ENCODE data around the gene TRIM34.
"Not testable (repeated sequence)": the region's sequence is repeated elsewhere in the genome, so short reads cannot be mapped to it uniquely, and the experiment has no call there.

The TRIM34 gene

DNA sequence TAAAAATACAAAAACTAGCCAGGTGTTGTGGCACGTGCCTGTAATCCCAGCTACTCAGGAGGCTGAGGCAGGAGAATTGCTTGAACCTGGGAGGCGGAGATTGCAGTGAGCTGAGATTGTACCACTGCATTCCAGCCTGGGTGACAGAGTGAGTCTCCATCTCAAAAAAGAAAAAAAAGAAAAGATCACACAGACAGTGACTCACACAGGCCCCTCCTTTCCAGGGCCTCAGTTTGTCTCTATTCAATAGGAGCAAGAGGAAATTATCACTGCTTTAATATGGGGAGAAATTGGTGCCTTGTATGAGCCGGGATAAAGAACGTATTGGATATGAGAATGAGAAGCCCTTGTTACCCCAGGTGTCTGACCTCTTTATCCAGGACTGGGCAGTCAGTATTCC is 22.0 kb upstream of the TRIM34 start:
- H3K36me3 ChIP-seq (ENCODE audit: insufficient read depth, low read length); H3K9me3 ChIP-seq (ENCODE audit: low read length); H3K27me3 ChIP-seq (ENCODE audit: insufficient read depth, low read length); H2AFZ ChIP-seq (ENCODE audit: low read depth, low read length); H3K4me3 ChIP-seq (ENCODE audit: low read length); H3K4me1 ChIP-seq (ENCODE audit: insufficient read depth, low read length): not testable (repeated sequence)

DNA sequence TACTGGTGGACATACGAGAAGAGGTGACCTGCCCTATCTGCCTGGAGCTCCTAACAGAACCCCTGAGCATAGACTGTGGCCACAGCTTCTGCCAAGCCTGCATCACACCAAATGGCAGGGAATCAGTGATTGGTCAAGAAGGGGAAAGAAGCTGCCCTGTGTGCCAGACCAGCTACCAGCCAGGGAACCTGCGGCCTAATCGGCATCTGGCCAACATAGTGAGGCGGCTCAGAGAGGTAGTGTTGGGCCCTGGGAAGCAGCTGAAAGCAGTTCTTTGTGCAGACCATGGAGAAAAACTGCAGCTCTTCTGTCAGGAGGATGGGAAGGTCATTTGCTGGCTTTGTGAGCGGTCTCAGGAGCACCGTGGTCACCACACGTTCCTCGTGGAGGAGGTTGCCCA is 21.5 kb upstream of the TRIM34 start:
- H3K4me1 ChIP-seq (ENCODE audit: insufficient read depth, low read length) = no peaks in the 10 kb centered on the region
- H3K36me3 ChIP-seq (ENCODE audit: insufficient read depth, low read length) = no peaks in the 10 kb centered on the region
- H2AFZ ChIP-seq (ENCODE audit: low read depth, low read length) = no peak overlapping the region
- no peak overlapping the region for H3K4me3 ChIP-seq (ENCODE audit: low read length)
- H3K9me3 ChIP-seq (ENCODE audit: low read length) = no peaks in the 10 kb centered on the region
- no peaks in the 10 kb centered on the region for H3K27me3 ChIP-seq (ENCODE audit: insufficient read depth, low read length)

DNA sequence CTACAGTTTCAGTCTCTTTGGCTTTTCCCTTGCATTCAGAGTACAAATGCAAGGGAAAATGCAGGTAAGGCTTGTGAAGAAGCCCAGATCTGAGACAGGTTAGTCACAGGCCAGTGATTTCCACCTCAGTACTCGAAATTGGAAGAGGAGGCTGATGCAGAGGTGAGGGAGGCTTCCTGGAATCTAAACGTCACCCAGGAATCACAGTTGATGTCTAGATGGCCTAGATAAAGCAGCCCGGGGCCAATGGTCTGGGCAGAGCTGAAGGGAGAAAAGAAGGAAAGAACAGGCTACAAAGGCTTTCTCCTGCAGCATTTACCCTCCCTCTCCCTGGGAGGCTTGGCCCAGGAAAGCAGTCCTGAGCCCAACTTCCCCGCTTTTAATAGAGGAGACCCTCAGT is 19.9 kb upstream of the TRIM34 start:
- no peaks in the 10 kb centered on the region for H3K27me3 ChIP-seq (ENCODE audit: insufficient read depth, low read length)
- no peak overlapping the region for H3K4me3 ChIP-seq (ENCODE audit: low read length)
- H3K36me3 ChIP-seq (ENCODE audit: insufficient read depth, low read length) = no peaks in the 10 kb centered on the region
- H3K9me3 ChIP-seq (ENCODE audit: low read length) = no peaks in the 10 kb centered on the region
- no peak overlapping the region for H2AFZ ChIP-seq (ENCODE audit: low read depth, low read length)
- H3K4me1 ChIP-seq (ENCODE audit: insufficient read depth, low read length) = no peaks in the 10 kb centered on the region

DNA sequence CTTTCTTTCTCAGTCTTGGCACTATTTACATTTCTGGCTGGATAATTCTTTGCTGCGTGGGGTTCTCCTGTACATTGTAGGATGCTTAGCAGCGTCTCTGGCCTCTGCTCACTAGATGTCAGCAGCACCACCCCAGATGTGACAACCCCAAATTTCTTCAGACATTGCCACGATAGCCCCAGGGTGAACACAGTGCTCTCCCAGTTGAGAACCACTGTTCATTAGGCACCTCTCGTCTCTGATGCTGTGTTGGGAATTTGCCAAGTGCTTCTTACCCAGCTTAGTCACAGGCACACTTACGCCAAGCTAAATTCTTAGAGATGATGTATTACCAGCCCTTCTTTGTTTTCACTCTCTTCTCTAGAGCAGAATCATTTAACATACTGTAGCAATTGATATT is 19.0 kb upstream of the TRIM34 start:
- H3K36me3 ChIP-seq (ENCODE audit: insufficient read depth, low read length) = no peaks in the 10 kb centered on the region
- H3K4me1 ChIP-seq (ENCODE audit: insufficient read depth, low read length) = no peaks in the 10 kb centered on the region
- no peaks in the 10 kb centered on the region for H3K27me3 ChIP-seq (ENCODE audit: insufficient read depth, low read length)
- no peaks in the 10 kb centered on the region for H3K9me3 ChIP-seq (ENCODE audit: low read length)
- H3K4me3 ChIP-seq (ENCODE audit: low read length) = no peak overlapping the region
- no peak overlapping the region for H2AFZ ChIP-seq (ENCODE audit: low read depth, low read length)

DNA sequence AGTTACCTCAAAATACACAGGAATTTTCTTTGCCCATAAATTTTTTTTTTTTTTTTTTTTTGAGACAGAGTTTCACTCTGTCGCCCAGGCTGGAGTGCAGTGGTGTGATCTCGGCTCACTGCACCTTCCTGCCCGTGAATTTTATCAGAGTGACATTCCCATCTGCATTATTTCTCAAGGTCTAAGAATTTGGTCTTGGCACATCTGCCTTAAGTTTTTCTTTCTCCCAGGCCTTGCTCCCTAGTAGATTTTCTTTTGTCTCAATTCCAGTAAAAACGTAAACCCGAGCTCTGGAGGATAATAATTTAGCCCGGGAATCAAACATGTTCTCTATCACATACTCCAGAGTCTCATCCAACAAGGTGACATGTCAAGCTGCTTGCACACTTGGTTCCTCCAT is 16.0 kb upstream of the TRIM34 start:
- Histone ChIP-seq H3K4me3 (ENCODE audit: low read length) (no peak overlapping the region), H3K4me1 (ENCODE audit: insufficient read depth, low read length) (no peaks in the 10 kb centered on the region), H2AFZ (ENCODE audit: low read depth, low read length) (no peak overlapping the region), H3K27me3 (ENCODE audit: insufficient read depth, low read length) (no peaks in the 10 kb centered on the region), H3K36me3 (ENCODE audit: insufficient read depth, low read length) (no peaks in the 10 kb centered on the region), H3K9me3 (ENCODE audit: low read length) (no peaks in the 10 kb centered on the region)

DNA sequence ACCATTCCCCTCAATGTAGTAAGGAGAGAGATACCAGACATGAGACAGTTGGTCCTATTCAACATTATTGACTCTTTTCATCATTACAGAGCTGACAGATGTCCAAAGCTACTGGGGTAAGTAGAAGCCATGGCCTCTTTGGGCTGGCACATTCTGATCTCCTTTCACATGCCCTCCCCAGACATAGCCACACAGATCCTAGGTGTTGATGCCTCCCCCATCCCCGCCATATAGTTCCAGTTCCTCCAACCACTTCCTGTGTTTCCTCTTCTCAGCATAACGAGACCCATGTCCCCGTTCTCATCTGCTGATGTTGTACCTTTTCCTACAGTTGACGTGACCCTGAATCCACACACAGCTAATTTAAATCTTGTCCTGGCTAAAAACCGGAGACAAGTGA is 14.4 kb upstream of the TRIM34 start:
- H3K4me1 ChIP-seq (ENCODE audit: insufficient read depth, low read length) = no peaks in the 10 kb centered on the region
- H3K4me3 ChIP-seq (ENCODE audit: low read length) = no peak overlapping the region
- H3K27me3 ChIP-seq (ENCODE audit: insufficient read depth, low read length) = no peaks in the 10 kb centered on the region
- H3K9me3 ChIP-seq (ENCODE audit: low read length) = no peaks in the 10 kb centered on the region
- no peak overlapping the region for H2AFZ ChIP-seq (ENCODE audit: low read depth, low read length)
- H3K36me3 ChIP-seq (ENCODE audit: insufficient read depth, low read length) = no peaks in the 10 kb centered on the region

DNA sequence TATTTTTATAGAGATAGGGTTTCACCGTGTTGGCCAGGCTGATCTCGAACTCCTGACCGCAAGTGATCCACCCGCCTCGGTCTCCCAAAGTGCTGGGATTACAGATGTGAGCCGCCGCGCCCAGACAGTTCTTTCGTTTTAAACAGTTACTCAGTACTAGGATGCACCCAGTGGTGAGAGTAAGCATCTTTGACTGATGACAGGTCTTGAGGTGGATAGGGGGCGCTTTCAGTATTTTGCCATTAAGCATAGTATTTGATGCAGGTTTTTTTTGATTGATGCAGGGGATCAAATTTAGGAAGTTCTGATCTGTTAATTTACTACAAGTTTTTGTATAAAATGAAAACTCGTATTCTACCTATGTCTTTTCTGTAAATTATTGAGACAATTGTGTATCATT is 13.2 kb upstream of the TRIM34 start:
- Histone ChIP-seq H3K27me3 (ENCODE audit: insufficient read depth, low read length) (no peaks in the 10 kb centered on the region), H3K36me3 (ENCODE audit: insufficient read depth, low read length) (no peaks in the 10 kb centered on the region), H3K4me1 (ENCODE audit: insufficient read depth, low read length) (no peaks in the 10 kb centered on the region), H2AFZ (ENCODE audit: low read depth, low read length) (no peak overlapping the region), H3K4me3 (ENCODE audit: low read length) (no peak overlapping the region), H3K9me3 (ENCODE audit: low read length) (no peaks in the 10 kb centered on the region)

DNA sequence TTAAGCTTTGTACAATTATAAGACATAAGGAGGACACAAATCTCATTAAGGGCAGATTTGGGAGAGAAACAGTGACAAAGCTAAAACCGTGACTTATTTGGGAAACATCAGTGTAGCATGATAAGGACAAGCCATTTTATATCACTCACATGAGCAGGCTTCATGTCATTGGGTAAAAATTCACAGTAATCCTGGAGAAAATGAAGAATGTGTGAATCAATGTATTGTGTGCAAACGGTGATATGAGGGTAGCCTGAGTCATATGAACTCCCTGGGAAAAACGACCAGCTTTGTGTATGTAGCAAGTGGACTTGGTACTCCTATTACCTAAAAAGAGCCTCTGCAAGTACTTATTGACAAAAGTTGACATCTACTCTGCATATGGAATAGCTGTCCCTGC is 6.0 kb upstream of the TRIM34 start:
- Histone ChIP-seq H3K36me3 (ENCODE audit: insufficient read depth, low read length) (no peaks in the 10 kb centered on the region), H3K27me3 (ENCODE audit: insufficient read depth, low read length) (no peaks in the 10 kb centered on the region), H3K4me1 (ENCODE audit: insufficient read depth, low read length) (no peaks in the 10 kb centered on the region), H3K9me3 (ENCODE audit: low read length) (no peaks in the 10 kb centered on the region), H3K4me3 (ENCODE audit: low read length) (no peak overlapping the region), H2AFZ (ENCODE audit: low read depth, low read length) (no peak overlapping the region)

DNA sequence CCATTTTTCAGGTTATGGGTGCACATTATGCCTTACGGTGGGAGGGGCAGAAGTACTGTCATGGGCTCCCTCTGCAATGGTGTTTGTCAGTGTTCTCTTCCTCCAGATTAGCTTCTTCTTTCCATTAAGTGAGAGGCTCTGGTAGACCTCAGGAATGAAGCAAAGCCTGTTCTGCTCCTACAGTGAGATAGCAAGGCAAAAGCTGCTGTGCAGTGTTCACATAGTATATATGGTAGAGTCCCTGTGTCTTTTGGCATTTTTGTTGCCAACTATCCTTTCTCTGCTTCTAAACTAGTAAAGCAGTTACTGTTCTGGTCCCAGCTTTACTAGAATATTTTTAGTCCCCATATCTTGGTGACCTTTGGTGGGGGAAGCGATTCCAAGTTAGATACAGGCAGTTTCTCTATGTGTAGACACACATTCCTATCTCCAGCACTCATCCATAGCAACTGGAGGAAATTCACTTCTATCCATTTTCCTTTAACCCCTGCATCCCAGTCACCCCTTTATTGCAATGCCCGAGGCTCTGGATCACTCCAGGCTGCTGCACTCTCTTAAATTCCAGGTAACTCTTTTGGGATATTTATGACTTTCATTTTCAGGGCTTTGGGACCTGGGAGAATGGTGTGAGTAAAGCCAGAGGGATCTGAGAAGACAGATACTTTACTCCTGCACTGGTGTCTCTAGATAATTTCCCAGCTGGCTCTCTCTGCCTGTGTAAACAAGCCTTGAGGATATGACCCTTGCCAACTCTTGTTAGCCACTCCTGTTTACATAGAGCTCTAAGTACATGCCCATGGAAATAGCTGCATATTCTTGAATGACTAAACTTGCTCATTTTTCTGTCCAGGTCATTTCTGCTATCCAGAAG is 3.9 kb upstream of the TRIM34 start:
- Histone ChIP-seq H3K36me3 (ENCODE audit: insufficient read depth, low read length) (no peaks in the 10 kb centered on the region), H3K4me1 (ENCODE audit: insufficient read depth, low read length) (no peaks in the 10 kb centered on the region), H3K9me3 (ENCODE audit: low read length) (no peaks in the 10 kb centered on the region), H3K4me3 (ENCODE audit: low read length) (no peak overlapping the region), H2AFZ (ENCODE audit: low read depth, low read length) (no peak overlapping the region), H3K27me3 (ENCODE audit: insufficient read depth, low read length) (no peaks in the 10 kb centered on the region)

DNA sequence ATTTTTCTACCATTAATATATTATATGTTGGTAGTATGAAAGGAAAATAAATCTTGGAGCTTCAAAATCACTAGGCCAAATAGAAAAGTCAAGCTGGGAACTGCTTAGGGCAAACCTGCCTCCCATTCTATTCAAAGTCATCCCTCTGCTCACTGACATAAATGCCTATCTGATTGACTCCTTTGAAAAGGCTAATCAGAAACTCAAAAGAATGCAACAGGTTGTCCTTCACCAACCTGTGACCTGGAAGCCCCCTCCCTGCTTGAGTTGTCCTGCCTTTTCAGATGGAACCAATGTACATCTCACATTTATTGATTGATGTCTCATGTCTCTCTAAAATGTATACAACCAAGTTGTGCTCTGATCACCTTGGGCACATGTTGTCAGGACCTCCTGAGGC is 3.2 kb upstream of the TRIM34 start:
- no peaks in the 10 kb centered on the region for H3K4me1 ChIP-seq (ENCODE audit: insufficient read depth, low read length)
- no peak overlapping the region for H2AFZ ChIP-seq (ENCODE audit: low read depth, low read length)

DNA sequence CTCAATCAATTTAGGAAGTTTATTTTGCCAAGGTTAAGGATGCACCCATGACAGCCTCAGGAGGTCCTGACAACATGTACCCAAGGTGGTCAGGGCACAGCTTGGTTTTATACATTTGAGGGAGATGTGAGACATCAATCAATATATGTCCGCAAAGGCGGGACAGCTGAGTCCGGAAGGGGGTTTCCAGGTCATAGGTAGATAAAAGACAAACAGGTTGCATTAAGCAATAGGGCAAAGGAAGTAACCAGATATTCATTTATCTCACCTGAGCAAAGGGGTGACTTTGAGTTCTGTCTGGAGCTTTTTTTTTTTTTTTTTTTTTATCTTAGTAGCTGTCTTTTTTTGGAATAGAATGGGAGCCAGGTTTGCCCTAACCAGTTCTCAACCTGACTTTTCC is 2.0 kb upstream of the TRIM34 start:
- Histone ChIP-seq H2AFZ (ENCODE audit: low read depth, low read length) (no peak overlapping the region), H3K4me3 (ENCODE audit: low read length) (no peak overlapping the region), H3K4me1 (ENCODE audit: insufficient read depth, low read length) (no peaks in the 10 kb centered on the region), H3K36me3 (ENCODE audit: insufficient read depth, low read length) (no peaks in the 10 kb centered on the region), H3K9me3 (ENCODE audit: low read length) (no peaks in the 10 kb centered on the region), H3K27me3 (ENCODE audit: insufficient read depth, low read length) (no peaks in the 10 kb centered on the region)

More for the DNA sequence above, 3.2 kb upstream of the TRIM34 start:
- H3K9me3 ChIP-seq (ENCODE audit: low read length) = no peaks in the 10 kb centered on the region
- H3K27me3 ChIP-seq (ENCODE audit: insufficient read depth, low read length) = no peaks in the 10 kb centered on the region
- no peak overlapping the region for H3K4me3 ChIP-seq (ENCODE audit: low read length)
- H3K36me3 ChIP-seq (ENCODE audit: insufficient read depth, low read length) = no peaks in the 10 kb centered on the region

DNA sequence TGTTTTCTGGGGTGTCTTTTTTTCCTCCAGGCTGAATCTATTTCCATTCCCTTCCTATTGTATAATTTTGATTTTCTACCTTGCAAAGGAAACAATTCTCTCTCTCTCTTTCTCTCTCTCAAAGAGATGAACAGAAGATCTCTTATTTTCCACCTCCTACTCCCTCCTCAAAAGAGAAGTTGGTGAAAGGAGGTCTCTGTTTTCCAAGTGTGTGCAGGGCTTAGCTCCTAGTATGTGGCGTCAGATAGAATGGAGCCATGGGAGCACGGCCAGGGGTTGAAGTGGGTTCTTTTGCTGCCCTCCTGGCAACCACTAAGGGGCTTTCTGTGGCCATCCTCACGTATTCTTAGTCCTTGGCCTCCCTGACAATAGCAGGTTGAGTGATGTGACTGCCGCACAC is 480 bp downstream of the TRIM34 start:
- Histone ChIP-seq H3K9me3 (ENCODE audit: low read length) (no peaks in the 10 kb centered on the region), H3K27me3 (ENCODE audit: insufficient read depth, low read length) (no peaks in the 10 kb centered on the region), H3K36me3 (ENCODE audit: insufficient read depth, low read length) (no peaks in the 10 kb centered on the region), H3K4me1 (ENCODE audit: insufficient read depth, low read length) (no peaks in the 10 kb centered on the region), H2AFZ (ENCODE audit: low read depth, low read length) (peak overlapping the region; percentile 67), H3K4me3 (ENCODE audit: low read length) (peak overlapping the region; percentile 34)

DNA sequence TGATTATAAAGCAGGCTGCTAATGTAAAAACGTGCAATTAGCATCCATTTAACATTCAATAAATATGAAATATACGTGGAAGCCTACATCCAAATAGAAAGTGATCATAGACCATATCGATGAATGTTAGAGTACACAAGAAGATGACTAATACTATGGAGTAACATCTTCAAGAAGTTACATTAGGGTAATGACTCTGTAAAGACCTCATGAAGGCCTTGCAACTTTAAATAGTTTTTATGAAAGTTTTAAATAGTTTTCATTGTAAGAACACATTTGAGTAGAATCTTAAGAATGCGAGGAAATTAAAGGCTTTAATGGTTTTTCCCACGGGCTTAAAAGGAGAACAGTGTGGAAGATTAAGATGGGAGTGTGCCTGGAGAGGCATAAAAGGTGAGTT is 1.4 kb downstream of the TRIM34 start:
- Histone ChIP-seq H2AFZ (ENCODE audit: low read depth, low read length) (no peak overlapping the region), H3K4me1 (ENCODE audit: insufficient read depth, low read length) (no peaks in the 10 kb centered on the region), H3K36me3 (ENCODE audit: insufficient read depth, low read length) (no peaks in the 10 kb centered on the region), H3K4me3 (ENCODE audit: low read length) (no peak overlapping the region), H3K9me3 (ENCODE audit: low read length) (no peaks in the 10 kb centered on the region), H3K27me3 (ENCODE audit: insufficient read depth, low read length) (no peaks in the 10 kb centered on the region)

DNA sequence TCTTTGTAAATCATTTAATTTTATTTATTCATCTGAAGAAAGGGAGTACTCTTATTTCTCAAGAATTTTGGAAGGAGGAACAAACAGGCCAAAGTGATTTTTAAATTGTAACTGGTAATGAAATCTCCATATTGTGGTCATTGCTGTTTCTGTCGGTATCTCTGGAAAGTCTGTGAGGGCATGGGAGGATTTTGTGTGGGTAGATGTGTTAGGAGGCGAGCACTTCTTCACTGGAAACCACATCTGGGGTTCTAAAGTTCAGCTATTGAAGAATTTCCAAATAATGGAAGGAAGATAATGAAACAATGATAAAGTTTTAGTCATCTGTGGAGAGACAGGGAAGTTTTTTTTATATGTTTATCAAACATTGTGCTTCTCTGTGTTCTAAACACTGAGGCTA is 6.6 kb downstream of the TRIM34 start:
- no peaks in the 10 kb centered on the region for H3K9me3 ChIP-seq (ENCODE audit: low read length)
- H3K36me3 ChIP-seq (ENCODE audit: insufficient read depth, low read length) = no peaks in the 10 kb centered on the region
- H2AFZ ChIP-seq (ENCODE audit: low read depth, low read length) = no peak overlapping the region
- no peaks in the 10 kb centered on the region for H3K27me3 ChIP-seq (ENCODE audit: insufficient read depth, low read length)
- H3K4me1 ChIP-seq (ENCODE audit: insufficient read depth, low read length) = no peaks in the 10 kb centered on the region
- no peak overlapping the region for H3K4me3 ChIP-seq (ENCODE audit: low read length)

Data from neuron (in vitro differentiated cells).